ENCODE results near the gene CITED1. TPM values are rescaled to one million over a fixed set of nuclear protein-coding genes. Genes with fewer than 3 reads are reported as not detected.

The CITED1 gene
- 2.4 TPM for polyA plus RNA-seq (2013, experiment 1 of 4)
- 3.7 TPM for polyA plus RNA-seq (2013, experiment 2 of 4)
- polyA plus RNA-seq (2013, experiment 3 of 4): 3.5 TPM
- 5.2 TPM for polyA plus RNA-seq (2013, experiment 4 of 4)

- Histone ChIP-seq H3K36me3 (ENCODE audit: control insufficient read depth, insufficient read depth, low read length) (no peaks in the 10 kb centered on the region), H3K27ac (ENCODE audit: insufficient read depth, low read depth, low read length, poor library complexity, severe bottlenecking) (no peak within 1 kb of the TSS), H3K27me3 (ENCODE audit: control insufficient read depth, insufficient read depth, low read length, poor library complexity, severe bottlenecking) (peaks cover 79% of the 10 kb centered on the region), H3K4me1 (ENCODE audit: control insufficient read depth, insufficient read depth, low read length) (no peaks in the 10 kb centered on the region), H3K9me3 (ENCODE audit: control insufficient read depth, low read length) (no peaks in the 10 kb centered on the region), H3K4me3 (ENCODE audit: insufficient read depth, low read depth, low read length) (peak within 1 kb of the TSS; percentile 36)
- WGBS, 2 experiments: 1% methylated on average over 68 of the region's 68 CpGs
Measured at GRCh38 chrX:72305286-72306084, at the start of gene CITED1. Gene CITED1 (minus strand): TSS chrX:72305914. CDS start chrX:72302869, 3,045 bp downstream.

- Histone ChIP-seq H3K27me3 (ENCODE audit: control insufficient read depth, insufficient read depth, low read length, poor library complexity, severe bottlenecking) (no peaks in the 10 kb centered on the region), H3K4me3 (ENCODE audit: insufficient read depth, low read depth, low read length) (no peak overlapping the region), H3K4me1 (ENCODE audit: control insufficient read depth, insufficient read depth, low read length) (no peaks in the 10 kb centered on the region), H3K9me3 (ENCODE audit: control insufficient read depth, low read length) (no peaks in the 10 kb centered on the region), H3K36me3 (ENCODE audit: control insufficient read depth, insufficient read depth, low read length) (no peaks in the 10 kb centered on the region), H3K27ac (ENCODE audit: insufficient read depth, low read depth, low read length, poor library complexity, severe bottlenecking) (no peak overlapping the region)
- 87 to 92% methylated on average over 3 of the region's 3 CpGs for WGBS, 2 experiments
Measured at GRCh38 chrX:72352786-72353185, 47.1 kb upstream of the CITED1 start.

- Histone ChIP-seq H3K9me3 (ENCODE audit: control insufficient read depth, low read length) (no peaks in the 10 kb centered on the region), H3K36me3 (ENCODE audit: control insufficient read depth, insufficient read depth, low read length) (no peaks in the 10 kb centered on the region), H3K27ac (ENCODE audit: insufficient read depth, low read depth, low read length, poor library complexity, severe bottlenecking) (no peak overlapping the region), H3K4me1 (ENCODE audit: control insufficient read depth, insufficient read depth, low read length) (peaks cover 5% of the 10 kb centered on the region), H3K27me3 (ENCODE audit: control insufficient read depth, insufficient read depth, low read length, poor library complexity, severe bottlenecking) (no peaks in the 10 kb centered on the region), H3K4me3 (ENCODE audit: insufficient read depth, low read depth, low read length) (no peak overlapping the region)
- 90 to 97% methylated on average over 5 to 8 of the region's 8 CpGs for WGBS, 2 experiments
Measured at GRCh38 chrX:72351606-72352334, 46.1 kb upstream of the CITED1 start.

- Histone ChIP-seq H3K27me3 (ENCODE audit: control insufficient read depth, insufficient read depth, low read length, poor library complexity, severe bottlenecking) (no peaks in the 10 kb centered on the region), H3K4me1 (ENCODE audit: control insufficient read depth, insufficient read depth, low read length) (peaks cover 5% of the 10 kb centered on the region), H3K9me3 (ENCODE audit: control insufficient read depth, low read length) (no peaks in the 10 kb centered on the region), H3K4me3 (ENCODE audit: insufficient read depth, low read depth, low read length) (no peak overlapping the region), H3K36me3 (ENCODE audit: control insufficient read depth, insufficient read depth, low read length) (no peaks in the 10 kb centered on the region), H3K27ac (ENCODE audit: insufficient read depth, low read depth, low read length, poor library complexity, severe bottlenecking) (no peak overlapping the region)
- WGBS, 2 experiments: 81 to 83% methylated on average over 3 of the region's 3 CpGs
Measured at GRCh38 chrX:72349190-72349589, 43.5 kb upstream of the CITED1 start.

GRCh38 chrX:72348247-72348979 lies 42.7 kb upstream of the CITED1 start:
- H3K36me3 ChIP-seq (ENCODE audit: control insufficient read depth, insufficient read depth, low read length): no peaks in the 10 kb centered on the region
- H3K27ac ChIP-seq (ENCODE audit: insufficient read depth, low read depth, low read length, poor library complexity, severe bottlenecking): no peak overlapping the region
- no peak overlapping the region for H3K4me3 ChIP-seq (ENCODE audit: insufficient read depth, low read depth, low read length)
- WGBS, 2 experiments: 93 to 97% methylated on average over 5 of the region's 5 CpGs
- no peaks in the 10 kb centered on the region for H3K9me3 ChIP-seq (ENCODE audit: control insufficient read depth, low read length)
- peaks cover 5% of the 10 kb centered on the region for H3K4me1 ChIP-seq (ENCODE audit: control insufficient read depth, insufficient read depth, low read length)
- no peaks in the 10 kb centered on the region for H3K27me3 ChIP-seq (ENCODE audit: control insufficient read depth, insufficient read depth, low read length, poor library complexity, severe bottlenecking)

- 84 to 86% methylated on average over 2 of the region's 2 CpGs for WGBS, 2 experiments
- Histone ChIP-seq H3K9me3 (ENCODE audit: control insufficient read depth, low read length) (no peaks in the 10 kb centered on the region), H3K36me3 (ENCODE audit: control insufficient read depth, insufficient read depth, low read length) (no peaks in the 10 kb centered on the region), H3K4me3 (ENCODE audit: insufficient read depth, low read depth, low read length) (no peak overlapping the region), H3K27me3 (ENCODE audit: control insufficient read depth, insufficient read depth, low read length, poor library complexity, severe bottlenecking) (no peaks in the 10 kb centered on the region), H3K27ac (ENCODE audit: insufficient read depth, low read depth, low read length, poor library complexity, severe bottlenecking) (no peak overlapping the region), H3K4me1 (ENCODE audit: control insufficient read depth, insufficient read depth, low read length) (peaks cover 5% of the 10 kb centered on the region)
Measured at GRCh38 chrX:72347366-72347765, 41.7 kb upstream of the CITED1 start.

- Histone ChIP-seq H3K27ac (ENCODE audit: insufficient read depth, low read depth, low read length, poor library complexity, severe bottlenecking) (no peak overlapping the region), H3K9me3 (ENCODE audit: control insufficient read depth, low read length) (no peaks in the 10 kb centered on the region), H3K4me1 (ENCODE audit: control insufficient read depth, insufficient read depth, low read length) (peaks cover 5% of the 10 kb centered on the region), H3K4me3 (ENCODE audit: insufficient read depth, low read depth, low read length) (no peak overlapping the region), H3K36me3 (ENCODE audit: control insufficient read depth, insufficient read depth, low read length) (no peaks in the 10 kb centered on the region), H3K27me3 (ENCODE audit: control insufficient read depth, insufficient read depth, low read length, poor library complexity, severe bottlenecking) (no peaks in the 10 kb centered on the region)
- WGBS, 2 experiments: 74 to 80% methylated on average over 5 to 6 of the region's 6 CpGs
Measured at GRCh38 chrX:72346302-72346949, 40.7 kb upstream of the CITED1 start.

- Histone ChIP-seq H3K27me3 (ENCODE audit: control insufficient read depth, insufficient read depth, low read length, poor library complexity, severe bottlenecking) (no peaks in the 10 kb centered on the region), H3K27ac (ENCODE audit: insufficient read depth, low read depth, low read length, poor library complexity, severe bottlenecking) (no peak overlapping the region), H3K4me3 (ENCODE audit: insufficient read depth, low read depth, low read length) (no peak overlapping the region), H3K4me1 (ENCODE audit: control insufficient read depth, insufficient read depth, low read length) (no peaks in the 10 kb centered on the region), H3K9me3 (ENCODE audit: control insufficient read depth, low read length) (no peaks in the 10 kb centered on the region), H3K36me3 (ENCODE audit: control insufficient read depth, insufficient read depth, low read length) (no peaks in the 10 kb centered on the region)
- 85 to 95% methylated on average over 2 of the region's 2 CpGs for WGBS, 2 experiments
Measured at GRCh38 chrX:72340626-72341025, 34.9 kb upstream of the CITED1 start.

GRCh38 chrX:72340041-72340440 lies 34.3 kb upstream of the CITED1 start:
- Histone ChIP-seq H3K27me3 (ENCODE audit: control insufficient read depth, insufficient read depth, low read length, poor library complexity, severe bottlenecking) (no peaks in the 10 kb centered on the region), H3K36me3 (ENCODE audit: control insufficient read depth, insufficient read depth, low read length) (no peaks in the 10 kb centered on the region), H3K4me3 (ENCODE audit: insufficient read depth, low read depth, low read length) (no peak overlapping the region), H3K27ac (ENCODE audit: insufficient read depth, low read depth, low read length, poor library complexity, severe bottlenecking) (no peak overlapping the region), H3K9me3 (ENCODE audit: control insufficient read depth, low read length) (no peaks in the 10 kb centered on the region), H3K4me1 (ENCODE audit: control insufficient read depth, insufficient read depth, low read length) (no peaks in the 10 kb centered on the region)
- WGBS, 2 experiments: 94 to 95% methylated on average over 6 to 7 of the region's 7 CpGs
